Upper lobe of right lung (tissue), 1 donor: ENCODE measurements around the gene EFTUD2. TPM values are rescaled to one million over a fixed set of nuclear protein-coding genes. Genes with fewer than 3 reads are reported as not detected.

Experiments used
- ATAC-seq: fragments of 200-7000 bp; cut with Tn5 transposase; one replicate; pipeline ENCODE4 v1.9.1; 2020; ENCODE audit warnings: mild to moderate bottlenecking, moderate library complexity
- DNase-seq: peaks from one replicate; pipeline ENCODE4 v3.0.0-alpha.2; 2020
- H3K27ac ChIP-seq: fragments of 200-600 bp; one replicate; pipeline ENCODE4 v1.8.0; 2022
- H3K27me3 ChIP-seq: fragments of 200-600 bp; one replicate; pipeline ENCODE4 v1.8.0; 2022; ENCODE audit warnings: mild to moderate bottlenecking
- H3K36me3 ChIP-seq: fragments of 200-600 bp; one replicate; pipeline ENCODE4 v1.8.0; 2022
- H3K4me1 ChIP-seq: fragments of 200-600 bp; one replicate; pipeline ENCODE4 v1.8.0; 2022
- H3K4me3 ChIP-seq: fragments of 200-600 bp; one replicate; pipeline ENCODE4 v1.8.0; 2022; ENCODE audit warnings: mild to moderate bottlenecking
- H3K9me3 ChIP-seq: fragments of 200-600 bp; one replicate; pipeline ENCODE4 v1.8.0; 2022
- CTCF ChIP-seq: fragments of 200-600 bp; IDR thresholded peaks from one replicate; pipeline ENCODE4 v1.8.0; 2022; ENCODE audit warnings: antibody characterized with exemption
- intact Hi-C: fragments of 100-400 bp; cut with DNase I; formaldehyde crosslinking; loops from one replicate; pipeline ENCODE4 v1.11.0; 2022
- total RNA-seq: library from RNA; stranded (reverse); fragmentation: NEBNext Ultra II Directional; extraction: Animal tissue kit (Norgen Biotek cat#: 25700); gene quantifications from one replicate; pipeline ENCODE4 v1.2.1, GENCODE V29; 2021
- donor health status: DM: no; HTN: yes; CAD: no; lungs with severe emphysema.

EFTUD2 gene
- total RNA-seq, 1 donor from 2014 or later: 74.4 TPM

GRCh38 chr17:44901411-44901921 is 2.2 kb upstream of the EFTUD2 start:
- no peaks in the 10 kb centered on the region for H3K27me3 ChIP-seq
- H3K36me3 ChIP-seq: peaks cover 4% of the 10 kb centered on the region
- intact Hi-C loops: no loop called here
- H3K27ac ChIP-seq: no peak overlapping the region
- no peak for TF ChIP-seq CTCF
- no peak overlapping the region for H3K4me3 ChIP-seq
- H3K4me1 ChIP-seq: peaks cover 29% of the 10 kb centered on the region
- DNase-seq: no peak
- no peak for ATAC-seq
- H3K9me3 ChIP-seq: no peaks in the 10 kb centered on the region

GRCh38 chr17:44900894-44901293 is 1.6 kb upstream of the EFTUD2 start:
- no peak for TF ChIP-seq CTCF
- no peak overlapping the region for H3K4me3 ChIP-seq
- intact Hi-C loops: no loop called here
- no peak overlapping the region for H3K27ac ChIP-seq
- DNase-seq (no peak), ATAC-seq (no peak)
- peaks cover 29% of the 10 kb centered on the region for H3K4me1 ChIP-seq
- no peaks in the 10 kb centered on the region for H3K27me3 ChIP-seq
- no peaks in the 10 kb centered on the region for H3K9me3 ChIP-seq
- H3K36me3 ChIP-seq: peaks cover 9% of the 10 kb centered on the region

GRCh38 chr17:44898768-44899073 is 524 bp downstream of the EFTUD2 start:
- TF ChIP-seq CTCF: no peak
- no peaks in the 10 kb centered on the region for H3K27me3 ChIP-seq
- ATAC-seq (no peak), DNase-seq (no peak)
- H3K36me3 ChIP-seq: peaks cover 19% of the 10 kb centered on the region
- intact Hi-C loops: no loop called here
- peaks cover 29% of the 10 kb centered on the region for H3K4me1 ChIP-seq
- H3K27ac ChIP-seq: peak overlapping the region; percentile 99
- peak overlapping the region; percentile 90 for H3K4me3 ChIP-seq
- no peaks in the 10 kb centered on the region for H3K9me3 ChIP-seq

- Histone ChIP-seq H3K4me1 (peaks cover 15% of the 10 kb centered on the region), H3K36me3 (peaks cover 51% of the 10 kb centered on the region), H3K27me3 (no peaks in the 10 kb centered on the region), H3K27ac (no peak overlapping the region), H3K9me3 (no peaks in the 10 kb centered on the region), H3K4me3 (no peak overlapping the region)
- DNase-seq: no peak
- no peak for ATAC-seq
- TF ChIP-seq CTCF: no peak
- intact Hi-C loops: no loop called here
These were observed 4.6 kb downstream of the EFTUD2 start for GRCh38 chr17:44894642-44895041.

GRCh38 chr17:44892250-44892649 is 7.0 kb downstream of the EFTUD2 start:
- Histone ChIP-seq H3K27me3 (no peaks in the 10 kb centered on the region), H3K9me3 (no peaks in the 10 kb centered on the region), H3K4me3 (no peak overlapping the region), H3K36me3 (peaks cover 51% of the 10 kb centered on the region), H3K27ac (no peak overlapping the region), H3K4me1 (peaks cover 6% of the 10 kb centered on the region)
- intact Hi-C loops: no loop called here
- ATAC-seq (no peak), DNase-seq (no peak)
- TF ChIP-seq CTCF: no peak

- intact Hi-C loops: no loop called here
- no peak for ATAC-seq
- no peak for DNase-seq
These were observed 10.2 kb downstream of the EFTUD2 start for GRCh38 chr17:44889003-44889402.

More at GRCh38 chr17:44889003-44889402, 10.2 kb downstream of the EFTUD2 start:
- no peak for TF ChIP-seq CTCF
- Histone ChIP-seq H3K4me1 (peaks cover 7% of the 10 kb centered on the region), H3K4me3 (no peak overlapping the region), H3K36me3 (peaks cover 61% of the 10 kb centered on the region), H3K9me3 (no peaks in the 10 kb centered on the region), H3K27ac (no peak overlapping the region), H3K27me3 (no peaks in the 10 kb centered on the region)
